Gastrocnemius medialis (tissue), 4 donors: ENCODE measurements around the gene VSIG8. TPM values are rescaled to one million over a fixed set of nuclear protein-coding genes. Genes with fewer than 3 reads are reported as not detected.

Experiments
- ATAC-seq, 2 donors: fragments of 150-250 bp; one replicate each; pipeline ENCODE4 v1.9.1; 2016
- DNase-seq, 2 donors: peaks; one replicate each; pipeline ENCODE4 v3.0.0-alpha.2; 2019
- H3K27ac ChIP-seq, 4 donors: fragments of 200-600 bp; sonication (generic); 1 replicate in 1 of 4; 2 replicates in 3 of 4; pipeline ENCODE4 v1.5.1; 2016 to 2018; ENCODE audit warnings: mild to moderate bottlenecking in 2 of 4, moderate library complexity in 1 of 4
- H3K27me3 ChIP-seq, 3 donors: fragments of 200-600 bp; sonication (generic) in 2 of 3; 1 replicate in 1 of 3; 2 replicates in 2 of 3; pipeline versions ENCODE4 v1.5.1 to v1.6.0; 2016 to 2019; ENCODE audit warnings: mild to moderate bottlenecking in 1 of 3, moderate library complexity in 1 of 3
- H3K36me3 ChIP-seq, 2 donors: fragments of 200-600 bp; sonication (generic) in 1 of 2; one replicate each; pipeline ENCODE4 v1.5.1; 2017 to 2018
- H3K4me1 ChIP-seq, 2 donors: fragments of 200-600 bp; sonication (generic) in 1 of 2; one replicate each; pipeline ENCODE4 v1.5.1; 2016 to 2017; ENCODE audit warnings: mild to moderate bottlenecking in 2 of 2
- H3K4me3 ChIP-seq, 4 donors: fragments of 200-600 bp; sonication (generic) in 3 of 4; 1 replicate in 1 of 4; 2 replicates in 3 of 4; pipeline ENCODE4 v1.5.1; 2016 to 2019; ENCODE audit warnings: mild to moderate bottlenecking in 2 of 4
- H3K9me3 ChIP-seq, 3 donors: fragments of 200-600 bp; sonication (generic) in 2 of 3; 1 replicate in 1 of 3; 2 replicates in 2 of 3; pipeline ENCODE4 v1.5.1; 2016 to 2019
- POLR2A ChIP-seq, 2 donors: fragments of 450-650 bp; IDR thresholded peaks; one replicate each; pipeline ENCODE4 v1.6.1; 2017; ENCODE audit warnings: antibody characterized with exemption in 2 of 2, mild to moderate bottlenecking in 2 of 2, moderate library complexity in 2 of 2
- in situ Hi-C, 4 donors: fragments of 200-750 bp; cut with MboI; loops; one replicate each; pipeline versions ENCODE4 v1.15.0 to v1.8.0; 2017; ENCODE audit warnings: low sequenced_read_pairs in 4 of 4
- intact Hi-C: fragments of 100-400 bp; cut with DNase I; formaldehyde crosslinking; loops from one replicate; pipeline ENCODE4 v1.15.1; 2023; ENCODE audit warnings: low total_unique reads
- total RNA-seq, 4 donors: library from RNA; depleted of rRNA; stranded (reverse); fragments of >200 nt; gene quantifications; one replicate each; pipeline versions ENCODE4 v1.1.0 to v1.2.3, GENCODE V29; 2016
- TF ChIP-seq, protein P1 (sequence below), 5 experiments: fragments of 450-650 bp in 3 of 5; fragments of 200-600 bp in 2 of 5; sonication (generic) in 2 of 5; IDR thresholded peaks in 4 of 5; conservative IDR thresholded peaks in 1 of 5; 1 replicate in 4 of 5; 2 replicates in 1 of 5; pipeline ENCODE4 v1.5.1; 2016 to 2019; ENCODE audit warnings: antibody characterized with exemption in 5 of 5, mild to moderate bottlenecking in 3 of 5, moderate library complexity in 3 of 5

VSIG8 gene
- total RNA-seq, 4 donors from 2014 or later = not detected

DNA sequence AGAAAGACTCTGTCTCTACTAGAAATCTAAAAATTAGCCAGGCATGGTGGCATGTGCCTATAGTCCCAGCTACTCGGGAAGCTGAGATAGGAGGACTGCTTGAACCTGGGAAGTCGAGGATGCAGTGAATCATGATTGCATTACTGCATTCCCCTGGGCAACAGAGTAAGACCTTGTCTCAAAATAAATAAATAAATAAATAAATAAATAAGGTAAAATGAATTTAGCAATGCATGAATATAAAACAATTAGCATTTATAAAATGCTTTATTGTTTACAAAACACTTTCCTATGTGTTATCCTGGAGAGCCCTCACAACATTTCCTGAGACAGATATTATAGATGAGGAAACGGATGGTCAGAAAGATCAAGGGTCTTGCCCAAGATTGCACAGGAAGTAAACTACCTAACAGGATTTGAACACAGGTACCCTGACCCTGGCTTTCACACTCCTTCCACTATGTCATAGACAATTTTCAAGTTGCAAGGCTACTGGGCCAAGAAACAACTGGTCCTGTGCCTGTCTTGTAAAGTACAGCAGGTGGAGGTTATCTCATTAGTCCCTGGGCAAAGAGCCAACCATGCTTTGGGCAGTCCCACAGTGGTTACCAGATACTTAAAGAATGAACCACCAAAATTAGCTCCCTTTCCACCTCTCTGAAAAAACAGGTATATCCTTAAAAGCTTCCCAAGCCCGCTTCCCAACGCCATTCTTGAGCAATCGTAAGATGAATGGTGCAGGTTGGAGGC is 15.4 kb upstream of the VSIG8 start:
- no peak overlapping the region for H3K4me3 ChIP-seq
- H3K36me3 ChIP-seq = no peaks in the 10 kb centered on the region
- H3K9me3 ChIP-seq = no peaks in the 10 kb centered on the region
- intact Hi-C loops = no loop called here
- H3K4me1 ChIP-seq = no peaks in the 10 kb centered on the region
- DNase-seq (no peak), ATAC-seq (no peak)
- H3K27me3 ChIP-seq = no peaks in the 10 kb centered on the region
- no peak overlapping the region for H3K27ac ChIP-seq
- in situ Hi-C loops = no loop called here
- TF ChIP-seq, protein P1, sequence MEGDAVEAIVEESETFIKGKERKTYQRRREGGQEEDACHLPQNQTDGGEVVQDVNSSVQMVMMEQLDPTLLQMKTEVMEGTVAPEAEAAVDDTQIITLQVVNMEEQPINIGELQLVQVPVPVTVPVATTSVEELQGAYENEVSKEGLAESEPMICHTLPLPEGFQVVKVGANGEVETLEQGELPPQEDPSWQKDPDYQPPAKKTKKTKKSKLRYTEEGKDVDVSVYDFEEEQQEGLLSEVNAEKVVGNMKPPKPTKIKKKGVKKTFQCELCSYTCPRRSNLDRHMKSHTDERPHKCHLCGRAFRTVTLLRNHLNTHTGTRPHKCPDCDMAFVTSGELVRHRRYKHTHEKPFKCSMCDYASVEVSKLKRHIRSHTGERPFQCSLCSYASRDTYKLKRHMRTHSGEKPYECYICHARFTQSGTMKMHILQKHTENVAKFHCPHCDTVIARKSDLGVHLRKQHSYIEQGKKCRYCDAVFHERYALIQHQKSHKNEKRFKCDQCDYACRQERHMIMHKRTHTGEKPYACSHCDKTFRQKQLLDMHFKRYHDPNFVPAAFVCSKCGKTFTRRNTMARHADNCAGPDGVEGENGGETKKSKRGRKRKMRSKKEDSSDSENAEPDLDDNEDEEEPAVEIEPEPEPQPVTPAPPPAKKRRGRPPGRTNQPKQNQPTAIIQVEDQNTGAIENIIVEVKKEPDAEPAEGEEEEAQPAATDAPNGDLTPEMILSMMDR (IDR thresholded peaks at IDR 0.05 in 4 of 5, conservative IDR thresholded peaks at IDR 0.05 in 1 of 5) = no peak
- TF ChIP-seq POLR2A (IDR thresholded peaks at IDR 0.05) = no peak

DNA sequence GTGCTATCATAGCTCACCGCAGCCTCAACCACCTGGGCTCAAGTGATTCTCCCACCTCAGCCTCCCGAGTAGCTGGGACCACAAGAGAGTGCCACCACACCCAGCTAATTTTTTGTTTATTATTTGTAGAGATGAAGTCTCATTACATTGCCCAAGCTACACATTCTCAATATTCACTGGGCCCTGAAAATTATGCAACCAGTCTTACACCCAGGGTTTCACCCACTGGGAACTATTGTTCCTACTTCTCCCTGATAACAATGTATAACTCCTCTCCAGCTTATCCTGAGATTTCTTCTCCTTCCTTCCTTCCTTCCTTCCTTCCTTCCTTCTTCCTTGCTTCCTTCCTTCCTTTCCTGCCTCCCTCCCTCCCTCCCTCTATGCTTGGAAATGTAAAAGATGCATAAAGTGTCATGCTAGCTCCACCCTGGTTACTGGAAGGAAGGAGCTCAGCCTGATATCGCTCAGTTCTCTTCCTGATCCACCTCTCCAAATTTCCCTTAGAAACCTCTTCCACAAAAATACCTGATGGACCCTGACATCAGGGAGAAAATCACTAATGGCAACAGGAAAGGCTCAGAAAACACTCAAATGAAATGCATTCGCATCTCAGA is 11.2 kb upstream of the VSIG8 start:
- Histone ChIP-seq H3K27me3 (peaks cover 0 to 11% (median 0%) of the 10 kb centered on the region in 3 donors), H3K9me3 (no peaks in the 10 kb centered on the region), H3K4me3 (no peak overlapping the region), H3K4me1 (no peaks in the 10 kb centered on the region), H3K36me3 (no peaks in the 10 kb centered on the region), H3K27ac (no peak overlapping the region)
- intact Hi-C loops (no loop called here), in situ Hi-C loops (no loop called here)
- TF ChIP-seq POLR2A (IDR thresholded peaks at IDR 0.05) = no peak
- TF ChIP-seq, protein P1 (IDR thresholded peaks at IDR 0.05 in 4 of 5, conservative IDR thresholded peaks at IDR 0.05 in 1 of 5) = no peak
- no peak for DNase-seq
- ATAC-seq = no peak

DNA sequence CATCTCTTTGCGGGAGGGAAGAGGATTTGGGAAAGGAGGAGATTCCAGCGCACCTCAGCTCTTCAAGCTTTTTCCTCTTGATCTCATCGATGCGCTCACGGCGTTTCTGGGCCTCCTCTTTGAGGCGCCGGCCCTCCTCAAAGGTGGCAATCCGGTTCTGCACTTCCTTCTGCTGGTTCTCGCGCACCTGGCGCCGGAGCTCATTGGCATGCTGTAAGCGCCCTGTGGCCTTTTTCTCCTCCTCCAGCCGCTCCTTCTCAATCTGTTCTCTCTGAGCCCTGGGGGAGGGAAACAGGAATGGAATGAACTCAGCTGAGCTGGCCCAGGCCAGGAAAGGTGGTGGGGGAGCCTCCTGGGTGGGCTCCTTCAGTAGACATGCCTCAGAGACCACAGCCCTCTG is 10.4 kb upstream of the VSIG8 start:
- Histone ChIP-seq H3K4me1 (peaks cover 0 to 4% of the 10 kb centered on the region in 2 donors), H3K36me3 (no peaks in the 10 kb centered on the region), H3K27me3 (peaks cover 0 to 11% (median 0%) of the 10 kb centered on the region in 3 donors), H3K9me3 (no peaks in the 10 kb centered on the region), H3K27ac (no peak overlapping the region), H3K4me3 (no peak overlapping the region)
- DNase-seq = no peak
- TF ChIP-seq, protein P1 (IDR thresholded peaks at IDR 0.05 in 4 of 5, conservative IDR thresholded peaks at IDR 0.05 in 1 of 5) = no peak
- no peak for TF ChIP-seq POLR2A (IDR thresholded peaks at IDR 0.05)
- no peak for ATAC-seq
- intact Hi-C loops (no loop called here), in situ Hi-C loops (no loop called here)

DNA sequence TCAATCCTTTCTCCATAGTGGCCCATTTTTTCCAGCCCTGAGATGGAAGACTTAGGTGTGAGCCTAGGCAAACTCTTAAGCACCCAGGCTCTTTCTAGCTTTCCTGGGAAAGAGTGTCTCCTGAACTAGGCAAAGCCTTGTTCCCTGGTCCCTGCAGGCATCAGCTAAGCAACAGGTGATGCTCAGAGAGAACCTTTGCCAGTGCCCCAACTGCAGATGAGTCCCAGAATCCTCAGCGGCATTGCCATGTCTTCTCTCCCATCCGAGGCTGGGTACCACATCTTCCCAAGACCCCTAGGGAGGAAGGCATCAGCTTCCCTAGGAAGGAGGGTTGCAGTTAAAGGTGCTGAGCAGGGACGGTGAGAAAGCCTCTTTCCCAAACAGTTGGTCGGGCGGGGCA is 8.2 kb upstream of the VSIG8 start:
- peaks cover 0 to 11% (median 0%) of the 10 kb centered on the region in 3 donors for H3K27me3 ChIP-seq
- H3K9me3 ChIP-seq = no peaks in the 10 kb centered on the region
- no peak overlapping the region for H3K27ac ChIP-seq
- no peak overlapping the region for H3K4me3 ChIP-seq
- TF ChIP-seq, protein P1 (IDR thresholded peaks at IDR 0.05 in 4 of 5, conservative IDR thresholded peaks at IDR 0.05 in 1 of 5) = no peak
- TF ChIP-seq POLR2A (IDR thresholded peaks at IDR 0.05) = no peak
- DNase-seq = no peak
- intact Hi-C loops = no loop called here
- no peaks in the 10 kb centered on the region for H3K36me3 ChIP-seq
- peaks cover 0 to 7% of the 10 kb centered on the region in 2 donors for H3K4me1 ChIP-seq
- ATAC-seq = no peak
- in situ Hi-C loops = no loop called here
